Measurements from ENCODE around the gene SLC2A1.

The SLC2A1 gene

DNA sequence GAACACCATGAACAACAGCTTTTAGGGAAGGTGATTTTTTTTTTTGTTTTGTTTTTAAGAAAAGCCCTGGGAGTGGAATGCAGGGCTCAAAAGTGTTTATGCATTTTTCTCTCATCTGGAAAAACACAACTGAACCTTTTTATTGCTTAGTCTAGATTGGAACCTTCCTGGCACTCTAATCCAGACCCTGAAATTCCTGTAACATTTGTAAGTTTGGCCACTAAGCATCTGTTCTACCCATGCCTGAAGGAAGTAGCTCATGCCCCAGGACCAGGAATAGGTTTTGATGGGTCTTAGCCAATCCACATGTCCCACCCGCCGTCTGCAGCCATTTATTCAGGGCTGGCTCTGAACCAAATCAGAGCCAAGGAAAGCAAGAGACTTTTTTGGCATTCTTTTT, 39.7 kb upstream of the SLC2A1 start:
- no peak overlapping the region for H3K27ac ChIP-seq (ENCODE audit: low read depth, low read length)

DNA sequence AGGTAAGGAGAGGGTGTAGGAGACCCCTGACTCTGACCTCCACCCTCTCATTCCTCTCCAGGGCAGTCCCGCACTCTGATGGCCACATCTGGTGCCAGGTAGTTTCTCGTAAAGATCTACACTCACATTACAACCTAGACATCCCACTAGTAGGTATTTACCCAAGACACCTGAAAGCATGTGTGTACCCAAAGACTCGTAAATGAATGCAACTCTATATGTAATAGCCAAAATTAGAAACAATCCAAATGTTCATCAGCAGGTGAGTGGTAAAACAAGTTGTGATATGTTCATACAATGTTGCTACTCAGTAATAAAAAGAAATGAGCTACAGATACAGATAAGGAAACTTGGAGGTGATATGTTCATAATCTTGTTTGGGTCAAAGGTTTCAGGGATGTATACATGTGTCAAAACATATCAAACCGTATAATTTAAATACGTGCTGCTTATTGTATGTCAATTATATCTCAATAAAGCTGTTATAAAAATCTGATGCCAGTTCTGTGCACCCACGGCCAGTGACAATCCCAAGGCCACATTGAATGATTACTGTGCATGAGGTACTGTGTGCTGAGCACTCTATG, 37.8 kb upstream of the SLC2A1 start:
- no peaks in the 10 kb centered on the region for H3F3A ChIP-seq (ENCODE audit: control insufficient read depth, insufficient read depth)
- no peaks in the 10 kb centered on the region for H3K9me2 ChIP-seq (replicated peaks; ENCODE audit: control insufficient read depth, low read length)
- H3K36me3 ChIP-seq (ENCODE audit: control insufficient read depth, low read length), result no peaks in the 10 kb centered on the region
- H3K4me1 ChIP-seq (ENCODE audit: control insufficient read depth, low read length), result no peaks in the 10 kb centered on the region
- H4K20me1 ChIP-seq (ENCODE audit: control insufficient read depth, insufficient read depth, low read depth, low read length), result no peaks in the 10 kb centered on the region
- H3K4me3 ChIP-seq (ENCODE audit: low read length), result no peak overlapping the region
- no peaks in the 10 kb centered on the region for H3K79me2 ChIP-seq (ENCODE audit: control insufficient read depth, low read length)
- H3K9me3 ChIP-seq (ENCODE audit: control insufficient read depth, insufficient read depth, low read length), result no peaks in the 10 kb centered on the region
- no peak for TF ChIP-seq EZH2phosphoT487 (IDR thresholded peaks at IDR 0.05; ENCODE audit: borderline replicate concordance, low read length)
- TF ChIP-seq, protein P1, sequence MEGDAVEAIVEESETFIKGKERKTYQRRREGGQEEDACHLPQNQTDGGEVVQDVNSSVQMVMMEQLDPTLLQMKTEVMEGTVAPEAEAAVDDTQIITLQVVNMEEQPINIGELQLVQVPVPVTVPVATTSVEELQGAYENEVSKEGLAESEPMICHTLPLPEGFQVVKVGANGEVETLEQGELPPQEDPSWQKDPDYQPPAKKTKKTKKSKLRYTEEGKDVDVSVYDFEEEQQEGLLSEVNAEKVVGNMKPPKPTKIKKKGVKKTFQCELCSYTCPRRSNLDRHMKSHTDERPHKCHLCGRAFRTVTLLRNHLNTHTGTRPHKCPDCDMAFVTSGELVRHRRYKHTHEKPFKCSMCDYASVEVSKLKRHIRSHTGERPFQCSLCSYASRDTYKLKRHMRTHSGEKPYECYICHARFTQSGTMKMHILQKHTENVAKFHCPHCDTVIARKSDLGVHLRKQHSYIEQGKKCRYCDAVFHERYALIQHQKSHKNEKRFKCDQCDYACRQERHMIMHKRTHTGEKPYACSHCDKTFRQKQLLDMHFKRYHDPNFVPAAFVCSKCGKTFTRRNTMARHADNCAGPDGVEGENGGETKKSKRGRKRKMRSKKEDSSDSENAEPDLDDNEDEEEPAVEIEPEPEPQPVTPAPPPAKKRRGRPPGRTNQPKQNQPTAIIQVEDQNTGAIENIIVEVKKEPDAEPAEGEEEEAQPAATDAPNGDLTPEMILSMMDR (IDR thresholded peaks at IDR 0.05; ENCODE audit: low read depth, low read length, poor library complexity, severe bottlenecking), result no peak
- H3K27me3 ChIP-seq (ENCODE audit: control insufficient read depth, low read length), result peaks cover 15% of the 10 kb centered on the region; the same call in 1 of the 2 replicates
- H3K27ac ChIP-seq (ENCODE audit: low read depth, low read length), result no peak overlapping the region
- no peak overlapping the region for H3K4me2 ChIP-seq (ENCODE audit: low read length)

More for the DNA sequence above, 39.7 kb upstream of the SLC2A1 start:
- no peaks in the 10 kb centered on the region for H4K20me1 ChIP-seq (ENCODE audit: control insufficient read depth, insufficient read depth, low read depth, low read length)
- peaks cover 16% of the 10 kb centered on the region; the same call in 1 of the 2 replicates for H3K27me3 ChIP-seq (ENCODE audit: control insufficient read depth, low read length)
- H3K9me2 ChIP-seq (replicated peaks; ENCODE audit: control insufficient read depth, low read length), result no peaks in the 10 kb centered on the region
- no peaks in the 10 kb centered on the region for H3K36me3 ChIP-seq (ENCODE audit: control insufficient read depth, low read length)
- H3K4me2 ChIP-seq (ENCODE audit: low read length), result no peak overlapping the region
- no peak overlapping the region for H3K4me3 ChIP-seq (ENCODE audit: low read length)
- no peaks in the 10 kb centered on the region for H3K9me3 ChIP-seq (ENCODE audit: control insufficient read depth, insufficient read depth, low read length)
- no peaks in the 10 kb centered on the region for H3K4me1 ChIP-seq (ENCODE audit: control insufficient read depth, low read length)
- TF ChIP-seq, protein P1 (IDR thresholded peaks at IDR 0.05; ENCODE audit: low read depth, low read length, poor library complexity, severe bottlenecking), result no peak
- no peak for TF ChIP-seq EZH2phosphoT487 (IDR thresholded peaks at IDR 0.05; ENCODE audit: borderline replicate concordance, low read length)
- H3K79me2 ChIP-seq (ENCODE audit: control insufficient read depth, low read length), result no peaks in the 10 kb centered on the region
- H3F3A ChIP-seq (ENCODE audit: control insufficient read depth, insufficient read depth), result no peaks in the 10 kb centered on the region

DNA sequence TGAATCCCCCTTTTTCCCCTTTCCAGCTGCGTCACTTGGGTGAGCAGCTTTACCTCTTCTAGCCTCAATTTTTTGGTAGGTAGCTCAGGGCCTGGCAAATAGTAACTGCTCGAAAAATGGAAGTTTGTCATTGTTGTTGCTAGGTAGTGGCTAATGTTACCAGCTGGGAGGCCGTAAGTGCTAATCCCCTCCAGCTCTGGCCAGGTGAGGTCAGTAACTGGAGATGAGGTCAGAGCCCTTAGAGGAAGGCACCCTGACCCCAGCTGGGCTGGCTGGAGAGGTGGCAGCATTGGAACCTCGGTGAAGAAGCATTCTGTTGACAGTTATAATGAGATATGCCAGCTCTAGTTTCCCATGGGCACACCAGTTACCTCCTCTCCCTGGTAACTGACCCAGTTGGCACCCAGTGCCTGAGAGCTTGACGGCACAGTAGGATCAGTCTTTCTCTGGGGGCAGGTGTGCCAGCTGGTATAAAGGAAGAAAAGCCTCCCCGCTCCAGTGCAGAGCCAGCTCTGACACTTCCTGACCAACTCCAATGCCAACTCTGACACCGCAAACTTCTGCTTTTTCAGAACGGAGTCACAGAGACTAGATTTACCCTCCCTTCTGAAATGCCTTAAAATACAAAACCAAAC, 35.0 kb upstream of the SLC2A1 start:
- no peaks in the 10 kb centered on the region for H3F3A ChIP-seq (ENCODE audit: control insufficient read depth, insufficient read depth)
- H3K4me1 ChIP-seq (ENCODE audit: control insufficient read depth, low read length), result no peaks in the 10 kb centered on the region
- peaks cover 5% of the 10 kb centered on the region; the same call in 1 of the 2 replicates for H3K27me3 ChIP-seq (ENCODE audit: control insufficient read depth, low read length)
- H3K79me2 ChIP-seq (ENCODE audit: control insufficient read depth, low read length), result no peaks in the 10 kb centered on the region
- TF ChIP-seq, protein P1 (IDR thresholded peaks at IDR 0.05; ENCODE audit: low read depth, low read length, poor library complexity, severe bottlenecking), result no peak
- no peak for TF ChIP-seq EZH2phosphoT487 (IDR thresholded peaks at IDR 0.05; ENCODE audit: borderline replicate concordance, low read length)
- no peaks in the 10 kb centered on the region for H3K9me3 ChIP-seq (ENCODE audit: control insufficient read depth, insufficient read depth, low read length)
- no peak overlapping the region for H3K4me2 ChIP-seq (ENCODE audit: low read length)
- H4K20me1 ChIP-seq (ENCODE audit: control insufficient read depth, insufficient read depth, low read depth, low read length), result no peaks in the 10 kb centered on the region
- no peaks in the 10 kb centered on the region for H3K9me2 ChIP-seq (replicated peaks; ENCODE audit: control insufficient read depth, low read length)
- no peak overlapping the region for H3K27ac ChIP-seq (ENCODE audit: low read depth, low read length)
- H3K4me3 ChIP-seq (ENCODE audit: low read length), result no peak overlapping the region
- H3K36me3 ChIP-seq (ENCODE audit: control insufficient read depth, low read length), result no peaks in the 10 kb centered on the region

All from DOHH2 (cell line).